ENCODE data around the gene LOC101059915.

- no peak for TF ChIP-seq PKNOX1 (IDR thresholded peaks at IDR 0.05)
- TF ChIP-seq, protein P1, sequence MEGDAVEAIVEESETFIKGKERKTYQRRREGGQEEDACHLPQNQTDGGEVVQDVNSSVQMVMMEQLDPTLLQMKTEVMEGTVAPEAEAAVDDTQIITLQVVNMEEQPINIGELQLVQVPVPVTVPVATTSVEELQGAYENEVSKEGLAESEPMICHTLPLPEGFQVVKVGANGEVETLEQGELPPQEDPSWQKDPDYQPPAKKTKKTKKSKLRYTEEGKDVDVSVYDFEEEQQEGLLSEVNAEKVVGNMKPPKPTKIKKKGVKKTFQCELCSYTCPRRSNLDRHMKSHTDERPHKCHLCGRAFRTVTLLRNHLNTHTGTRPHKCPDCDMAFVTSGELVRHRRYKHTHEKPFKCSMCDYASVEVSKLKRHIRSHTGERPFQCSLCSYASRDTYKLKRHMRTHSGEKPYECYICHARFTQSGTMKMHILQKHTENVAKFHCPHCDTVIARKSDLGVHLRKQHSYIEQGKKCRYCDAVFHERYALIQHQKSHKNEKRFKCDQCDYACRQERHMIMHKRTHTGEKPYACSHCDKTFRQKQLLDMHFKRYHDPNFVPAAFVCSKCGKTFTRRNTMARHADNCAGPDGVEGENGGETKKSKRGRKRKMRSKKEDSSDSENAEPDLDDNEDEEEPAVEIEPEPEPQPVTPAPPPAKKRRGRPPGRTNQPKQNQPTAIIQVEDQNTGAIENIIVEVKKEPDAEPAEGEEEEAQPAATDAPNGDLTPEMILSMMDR (IDR thresholded peaks at IDR 0.05 in 2 of 3, conservative IDR thresholded peaks at IDR 0.05 in 1 of 3; ENCODE audit: control insufficient read depth in 2 of 3, extremely low read depth in 1 of 3, insufficient read depth in 1 of 3, low read depth in 3 of 3, low read length in 3 of 3) = no peak
- TF ChIP-seq MYC (IDR thresholded peaks at IDR 0.05; ENCODE audit: insufficient read depth, insufficient read length, insufficient replicate concordance, low read length, severe bottlenecking) = no peak
- TF ChIP-seq POLR2A (IDR thresholded peaks at IDR 0.05; ENCODE audit: low read depth, low read length) = no peak
- no peak for TF ChIP-seq BHLHE40 (IDR thresholded peaks at IDR 0.05; ENCODE audit: borderline replicate concordance in 1 of 2, low read depth in 2 of 2, low read length in 1 of 2)
Observed at GRCh38 chrX:71622032-71622575, 45.2 kb upstream of the LOC101059915 start.
